HCT116 (cell line): ENCODE data around the gene ADGRE3. TPM values are rescaled to one million over a fixed set of nuclear protein-coding genes. Genes with fewer than 3 reads are reported as not detected.
"Not testable (repeated sequence)": the region's sequence is repeated elsewhere in the genome, so short reads cannot be mapped to it uniquely, and the experiment has no call there.

Experiments
- ATAC-seq: fragments of 200-7000 bp; cut with Tn5 transposase; 2 replicates; pipeline ENCODE4 v1.9.1; 2020; ENCODE audit warnings: mild to moderate bottlenecking, moderate library complexity
- BruUV-seq: library from RNA; stranded (reverse); fragments of 400-500 nt; replicated peaks from 2 replicates; lab custom pipeline; 2021; lab: Mats Ljungman, UMichigan
- CTCF ChIA-PET: fragments of 300-600 bp; sonication (Branson Sonifier 250); formaldehyde crosslinking; loops from one replicate; lab custom pipeline; 2021; ENCODE audit warnings: antibody characterized with exemption; lab: Charles Lee
- POLR2A ChIA-PET: fragments of 300-600, 350-600 bp; sonication (Branson Sonifier 250); formaldehyde crosslinking; loops from one replicate; lab custom pipeline; 2021; ENCODE audit warnings: antibody characterized with exemption; lab: Charles Lee
- RAD21 ChIA-PET, 2 experiments: fragments of 300-600 bp; sonication (Branson Sonifier 250); formaldehyde crosslinking; loops; one replicate each; lab custom pipeline; 2023; ENCODE audit warnings: low total read pairs in 2 of 2; ENCODE audit not compliant: uncharacterized antibody in 2 of 2, unreplicated experiment in 2 of 2, low non-redundant PET in 1 of 2; lab: Charles Lee
- DNase-seq: peaks from one replicate; pipeline ENCODE4 v3.0.0-alpha.2; 2010; ENCODE audit warnings: low read depth, low spot score
- H2AFZ ChIP-seq: fragments of 200-600 bp; shearing (Covaris generic), sonication (generic); 2 replicates; pipeline ENCODE4 v1.6.1; 2017; ENCODE audit warnings: low read depth, mixed run types, mixed read lengths, antibody characterized with exemption, low read length; ENCODE audit not compliant: poor library complexity, severe bottlenecking
- H3K27ac ChIP-seq: 2 replicates; pipeline ENCODE4 v1.5.1; 2012; ENCODE audit warnings: low read depth, low read length
- H3K27me3 ChIP-seq: fragments of 200-600 bp; sonication (generic); 2 replicates; pipeline ENCODE4 v1.6.1; 2016; ENCODE audit warnings: mixed run types, low read length, mixed read lengths; ENCODE audit not compliant: insufficient read depth
- H3K36me3 ChIP-seq, 2 experiments: fragments of 200-500 bp in 1 of 2; fragments of 200-600 bp in 1 of 2; sonication (Bioruptor generic) in 1 of 2; sonication (generic) in 1 of 2; 2 replicates each; pipeline versions ENCODE4 v1.5.1 to v1.6.1; 2014 to 2016; ENCODE audit warnings: low read length in 2 of 2, inconsistent platforms in 1 of 2, mixed read lengths in 1 of 2, mixed run types in 1 of 2; ENCODE audit not compliant: insufficient read depth in 2 of 2, control insufficient read depth in 1 of 2
- H3K4me1 ChIP-seq, 2 experiments: fragments of 200-600 bp in 1 of 2; sonication (generic) in 1 of 2; 2 replicates each; pipeline versions ENCODE4 v1.5.1 to v1.6.1; 2012 to 2017; ENCODE audit warnings: low read length in 2 of 2, inconsistent platforms in 1 of 2, mild to moderate bottlenecking in 1 of 2, mixed read lengths in 1 of 2, mixed run types in 1 of 2, moderate library complexity in 1 of 2; ENCODE audit not compliant: insufficient read depth in 2 of 2, control insufficient read depth in 1 of 2
- H3K4me2 ChIP-seq: fragments of 200-600 bp; sonication (generic); 2 replicates; pipeline ENCODE4 v1.6.1; 2017; ENCODE audit warnings: mixed run types, low read length, mixed read lengths
- H3K4me3 ChIP-seq, 2 experiments: fragments of 200-600 bp in 1 of 2; sonication (generic) in 1 of 2; replicated peaks in 1 of 2; 2 replicates each; pipeline ENCODE4 v1.5.1; 2011 to 2016; ENCODE audit warnings: low read length in 2 of 2, control low read depth in 1 of 2, low read depth in 1 of 2, mild to moderate bottlenecking in 1 of 2, mixed read lengths in 1 of 2, mixed run types in 1 of 2
- H3K79me2 ChIP-seq: fragments of 200-600 bp; sonication (generic); 2 replicates; pipeline ENCODE4 v1.6.1; 2017; ENCODE audit warnings: mild to moderate bottlenecking, mixed run types, low read length, moderate library complexity, mixed read lengths; ENCODE audit not compliant: insufficient read depth
- H3K9ac ChIP-seq: fragments of 200-600 bp; sonication (generic); 2 replicates; pipeline ENCODE4 v1.6.1; 2016; ENCODE audit warnings: low read length, mixed read lengths
- H3K9me2 ChIP-seq: fragments of 200-600 bp; sonication (generic), shearing (Covaris generic); 2 replicates; pipeline ENCODE4 v1.6.1; 2017; ENCODE audit warnings: mixed run types, mild to moderate bottlenecking, moderate library complexity; ENCODE audit not compliant: insufficient read depth
- H3K9me3 ChIP-seq, 2 experiments: fragments of 200-500 bp in 1 of 2; fragments of 200-600 bp in 1 of 2; sonication (Bioruptor generic) in 1 of 2; sonication (generic) in 1 of 2; 2 replicates each; pipeline ENCODE4 v1.6.1; 2014 to 2017; ENCODE audit warnings: low read length in 2 of 2, mixed read lengths in 2 of 2, inconsistent platforms in 1 of 2, low read depth in 1 of 2, mild to moderate bottlenecking in 1 of 2, mixed run types in 1 of 2, moderate library complexity in 1 of 2; ENCODE audit not compliant: control insufficient read depth in 1 of 2, insufficient read depth in 1 of 2
- H4K20me1 ChIP-seq: fragments of 200-600 bp; sonication (generic), shearing (Covaris generic); 2 replicates; pipeline ENCODE4 v1.6.1; 2017; ENCODE audit warnings: mixed run types, mild to moderate bottlenecking, moderate library complexity; ENCODE audit not compliant: insufficient read depth
- CBX3 ChIP-seq: IDR thresholded peaks from 2 replicates; pipeline ENCODE4 v1.6.1; 2012; ENCODE audit warnings: low read depth
- CEBPB ChIP-seq: IDR thresholded peaks from 2 replicates; pipeline ENCODE4 v1.6.1; 2012; ENCODE audit warnings: low read depth
- POLR2AphosphoS5 ChIP-seq: IDR thresholded peaks from 2 replicates; pipeline ENCODE4 v1.6.1; 2011; ENCODE audit warnings: mild to moderate bottlenecking, low read depth, low read length, moderate library complexity
- ZNF274 ChIP-seq: fragments of 200-500 bp; sonication (Bioruptor generic); IDR thresholded peaks from 2 replicates; pipeline ENCODE4 v1.6.1; 2014; ENCODE audit warnings: mild to moderate bottlenecking, low read depth, low read length, inconsistent platforms
- intact Hi-C: fragments of 100-400 bp; cut with micrococcal nuclease; formaldehyde crosslinking; loops from 2 replicates; pipeline ENCODE4 v1.10.0; 2022
- total RNA-seq: library from RNA; stranded (reverse); gene quantifications from one replicate; pipeline ENCODE4 v1.2.1, GENCODE V29; 2021; ENCODE audit not compliant: unreplicated experiment

Gene ADGRE3
- total RNA-seq, 1 experiment from 2014 or later: not detected

GRCh38 chr19:14599548-14600147 is 75.0 kb downstream of the ADGRE3 start (continued):
- no peak for TF ChIP-seq POLR2AphosphoS5
- TF ChIP-seq, all 23 proteins: peak for 0

GRCh38 chr19:14595558-14595957 is 79.1 kb downstream of the ADGRE3 start:
- H3K9me3 ChIP-seq: peaks cover 0 to 5% of the 10 kb centered on the region in 2 experiments; a peak in 1 of 4 replicates
- RAD21 ChIA-PET: no interaction called here
- TF ChIP-seq CBX3 (no peak), ZNF274 (no peak), CEBPB (no peak)
- H3K79me2 ChIP-seq: no peaks in the 10 kb centered on the region
- no peaks in the 10 kb centered on the region for H3K4me1 ChIP-seq
- no peaks in the 10 kb centered on the region for H3K27me3 ChIP-seq
- no peaks in the 10 kb centered on the region for H3K9me2 ChIP-seq
- no peaks in the 10 kb centered on the region for H4K20me1 ChIP-seq
- no peak overlapping the region for H3K27ac ChIP-seq
- no peak overlapping the region for H2AFZ ChIP-seq
- POLR2A ChIA-PET: no interaction called here
- no peak overlapping the region for H3K4me3 ChIP-seq
- ATAC-seq (no peak), DNase-seq (no peak)
- BruUV-seq: no TSS peak
- no peak overlapping the region for H3K4me2 ChIP-seq
- CTCF ChIA-PET: no interaction called here
- intact Hi-C loops: no loop called here
- no peaks in the 10 kb centered on the region for H3K36me3 ChIP-seq
- H3K9ac ChIP-seq: no peak overlapping the region

GRCh38 chr19:14589433-14589832 is 85.2 kb downstream of the ADGRE3 start:
- intact Hi-C loops, POLR2A ChIA-PET, DNase-seq, BruUV-seq, H4K20me1 ChIP-seq, H3K27me3 ChIP-seq, H3K9ac ChIP-seq, CTCF ChIA-PET, H3K9me3 ChIP-seq, H3K27ac ChIP-seq, H3K4me3 ChIP-seq, H2AFZ ChIP-seq, H3K4me1 ChIP-seq, H3K79me2 ChIP-seq, ATAC-seq, RAD21 ChIA-PET, H3K9me2 ChIP-seq, H3K36me3 ChIP-seq, H3K4me2 ChIP-seq: not testable (repeated sequence)

- DNase-seq, H3K4me2 ChIP-seq, H2AFZ ChIP-seq, POLR2A ChIA-PET, H3K36me3 ChIP-seq, H3K79me2 ChIP-seq, BruUV-seq, H3K27ac ChIP-seq, CTCF ChIA-PET, H3K4me3 ChIP-seq, RAD21 ChIA-PET, intact Hi-C loops, H3K9me2 ChIP-seq, H3K27me3 ChIP-seq, H4K20me1 ChIP-seq, H3K9me3 ChIP-seq, H3K9ac ChIP-seq, H3K4me1 ChIP-seq: not testable (repeated sequence)
- ATAC-seq: peak; percentile 34; the same call in 1 of the 2 replicates
Observed at GRCh38 chr19:14585187-14585586, 89.5 kb downstream of the ADGRE3 start.

- H3K4me1 ChIP-seq, H3K36me3 ChIP-seq, BruUV-seq, POLR2A ChIA-PET, intact Hi-C loops, H3K27me3 ChIP-seq, H3K79me2 ChIP-seq, H3K4me2 ChIP-seq, H3K9ac ChIP-seq, RAD21 ChIA-PET, H4K20me1 ChIP-seq, H3K27ac ChIP-seq, DNase-seq, H3K4me3 ChIP-seq, CTCF ChIA-PET, H3K9me3 ChIP-seq, H3K9me2 ChIP-seq, ATAC-seq, H2AFZ ChIP-seq: not testable (repeated sequence)
Observed at GRCh38 chr19:14584372-14584771, 90.3 kb downstream of the ADGRE3 start.
